Ovary (tissue), 3 donors: Measurements from ENCODE around the gene LRFN2.

ENCODE experiments used
- EP300 ChIP-seq: sonication (generic); formaldehyde crosslinking; IDR thresholded peaks from one replicate; pipeline ENCODE4 v1.6.1; 2017; ENCODE audit warnings: antibody characterized with exemption
- POLR2A ChIP-seq: fragments of 450-650 bp; IDR thresholded peaks from one replicate; pipeline ENCODE4 v1.6.1; 2017; ENCODE audit warnings: antibody characterized with exemption, mild to moderate bottlenecking, moderate library complexity
- TF ChIP-seq, protein P1 (sequence below), 3 donors: fragments of 450-650 bp in 2 of 3; fragments of 200-600 bp in 1 of 3; IDR thresholded peaks; one replicate each; pipeline versions ENCODE4 v1.5.1 to v1.8.0; 2016 to 2022; ENCODE audit warnings: antibody characterized with exemption in 3 of 3, mild to moderate bottlenecking in 1 of 3
- donor health status: DM: no; HTN: no; CAD: no.

DNA sequence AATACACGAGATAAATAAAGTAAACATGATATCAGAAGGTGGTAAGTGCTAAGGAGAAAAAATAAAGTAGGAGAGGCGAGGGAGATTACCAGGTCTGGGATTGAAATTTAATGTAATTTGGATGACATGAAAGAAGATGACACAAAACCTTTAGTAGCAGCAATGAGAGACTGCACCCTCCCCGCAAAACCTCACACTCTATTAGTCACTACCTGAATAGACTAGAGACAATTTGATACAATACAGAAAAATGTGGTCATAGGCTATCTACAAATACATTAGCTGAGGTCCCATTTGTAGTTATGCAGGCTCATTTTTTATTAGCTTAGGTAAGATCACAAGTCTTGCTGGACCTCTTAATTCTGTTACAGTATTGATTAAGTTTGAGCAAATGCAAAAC is 125.5 kb downstream of the LRFN2 start:
- TF ChIP-seq, protein P1, sequence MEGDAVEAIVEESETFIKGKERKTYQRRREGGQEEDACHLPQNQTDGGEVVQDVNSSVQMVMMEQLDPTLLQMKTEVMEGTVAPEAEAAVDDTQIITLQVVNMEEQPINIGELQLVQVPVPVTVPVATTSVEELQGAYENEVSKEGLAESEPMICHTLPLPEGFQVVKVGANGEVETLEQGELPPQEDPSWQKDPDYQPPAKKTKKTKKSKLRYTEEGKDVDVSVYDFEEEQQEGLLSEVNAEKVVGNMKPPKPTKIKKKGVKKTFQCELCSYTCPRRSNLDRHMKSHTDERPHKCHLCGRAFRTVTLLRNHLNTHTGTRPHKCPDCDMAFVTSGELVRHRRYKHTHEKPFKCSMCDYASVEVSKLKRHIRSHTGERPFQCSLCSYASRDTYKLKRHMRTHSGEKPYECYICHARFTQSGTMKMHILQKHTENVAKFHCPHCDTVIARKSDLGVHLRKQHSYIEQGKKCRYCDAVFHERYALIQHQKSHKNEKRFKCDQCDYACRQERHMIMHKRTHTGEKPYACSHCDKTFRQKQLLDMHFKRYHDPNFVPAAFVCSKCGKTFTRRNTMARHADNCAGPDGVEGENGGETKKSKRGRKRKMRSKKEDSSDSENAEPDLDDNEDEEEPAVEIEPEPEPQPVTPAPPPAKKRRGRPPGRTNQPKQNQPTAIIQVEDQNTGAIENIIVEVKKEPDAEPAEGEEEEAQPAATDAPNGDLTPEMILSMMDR (IDR thresholded peaks at IDR 0.05) = no peak
- TF ChIP-seq POLR2A (no peak), EP300 (no peak)
